Measurements from ENCODE around the gene SLC8A1.

SLC8A1 gene

DNA sequence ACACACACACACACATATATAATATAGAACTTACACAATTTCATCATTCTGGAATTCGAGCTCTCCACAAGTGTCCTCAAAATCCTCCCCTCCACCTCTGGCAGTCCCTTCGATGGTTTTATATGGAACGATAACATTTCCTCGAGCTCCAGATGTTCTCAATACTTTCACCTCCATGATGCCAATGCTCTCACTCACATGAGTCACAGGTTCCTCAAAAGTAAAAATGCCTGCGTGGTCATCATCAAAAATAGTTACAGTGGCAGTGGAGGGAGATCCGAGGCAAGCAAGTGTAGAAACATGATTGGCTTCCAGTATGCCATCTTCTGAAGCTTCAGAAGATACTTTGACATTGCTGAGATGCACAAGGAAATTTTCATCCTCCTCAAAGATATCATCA lies 23.5 kb downstream of the SLC8A1 start:
- H3K27me3 ChIP-seq (ENCODE audit: insufficient read depth, low read length, poor library complexity, severe bottlenecking) = no peaks in the 10 kb centered on the region
- H3K9me2 ChIP-seq (replicated peaks; ENCODE audit: low read depth, low read length) = no peaks in the 10 kb centered on the region
- no peaks in the 10 kb centered on the region for H3K79me2 ChIP-seq (ENCODE audit: insufficient read depth, low read length)
- no peaks in the 10 kb centered on the region for H3F3A ChIP-seq (ENCODE audit: low read depth)
- no peak overlapping the region for H3K9ac ChIP-seq (ENCODE audit: low read depth, low read length, poor library complexity, severe bottlenecking)
- no peaks in the 10 kb centered on the region for H3K4me1 ChIP-seq (ENCODE audit: insufficient read depth, low read length, poor library complexity, severe bottlenecking)
- no peaks in the 10 kb centered on the region for H3K9me3 ChIP-seq (ENCODE audit: insufficient read depth, low read depth, low read length)
- no peaks in the 10 kb centered on the region for H4K20me1 ChIP-seq (ENCODE audit: insufficient read depth, low read length, poor library complexity, severe bottlenecking)
- no peaks in the 10 kb centered on the region for H3K36me3 ChIP-seq (ENCODE audit: insufficient read depth, low read length)
- H2AFZ ChIP-seq (ENCODE audit: low read length) = no peak overlapping the region
- no peak overlapping the region for H3K4me2 ChIP-seq (ENCODE audit: low read depth, low read length, poor library complexity, severe bottlenecking)
- TF ChIP-seq EZH2phosphoT487 (IDR thresholded peaks at IDR 0.05; ENCODE audit: borderline replicate concordance) (no peak), CTCF (conservative IDR thresholded peaks at IDR 0.05; ENCODE audit: low read length) (no peak)
- H3K4me3 ChIP-seq (ENCODE audit: low read length, poor library complexity, severe bottlenecking) = no peak overlapping the region

DNA sequence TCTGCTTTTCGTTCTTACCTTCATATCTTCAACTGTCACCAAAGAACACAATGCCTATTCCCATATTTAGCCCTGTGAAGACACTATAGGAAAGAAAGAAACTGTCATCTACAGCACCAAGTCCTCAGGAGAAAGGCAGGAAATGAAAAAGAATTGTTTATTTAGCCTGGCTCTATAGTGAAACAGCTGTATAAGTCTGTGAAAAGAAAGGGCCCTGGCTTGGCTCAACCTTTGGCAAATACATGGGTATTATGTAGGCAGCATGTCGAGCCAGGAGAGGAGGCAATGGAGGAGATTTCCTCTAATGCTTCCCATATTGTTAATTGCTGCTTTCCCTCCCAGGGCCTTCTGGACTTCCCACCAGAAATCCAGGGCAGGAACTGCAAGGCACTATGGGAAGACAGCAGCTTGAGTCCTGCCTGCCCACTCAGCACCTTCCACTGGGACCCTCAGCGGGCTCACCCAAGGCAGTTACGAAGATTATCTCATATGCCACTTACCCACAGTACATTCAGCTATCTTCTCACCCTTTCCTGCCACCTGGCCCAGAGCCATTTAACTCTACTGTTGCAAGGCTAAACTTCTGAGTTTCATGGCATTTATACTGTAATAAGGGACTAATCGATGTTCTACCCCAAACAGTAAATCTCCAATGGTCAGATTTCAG lies 30.1 kb downstream of the SLC8A1 start:
- no peaks in the 10 kb centered on the region for H4K20me1 ChIP-seq (ENCODE audit: insufficient read depth, low read length, poor library complexity, severe bottlenecking)
- no peaks in the 10 kb centered on the region for H3K36me3 ChIP-seq (ENCODE audit: insufficient read depth, low read length)

DNA sequence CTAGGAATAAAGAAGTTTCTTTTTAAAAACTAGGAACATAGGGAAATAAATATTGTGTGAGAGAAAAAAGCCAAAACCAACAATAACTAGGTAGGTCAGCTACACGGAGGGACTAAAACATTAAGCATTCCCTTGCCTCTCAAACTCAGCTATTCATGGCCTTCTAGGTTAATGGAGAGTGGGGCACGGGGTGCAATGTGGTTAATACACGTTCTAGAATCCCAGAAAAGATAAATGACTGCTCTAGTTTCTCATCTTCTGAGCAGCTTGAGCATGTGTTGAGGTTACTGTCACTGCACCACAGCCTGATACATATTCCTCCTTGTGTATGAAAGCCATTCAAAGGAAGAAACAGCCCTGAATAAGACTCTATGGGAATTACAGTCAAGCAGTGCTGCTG lies 31.4 kb downstream of the SLC8A1 start:
- H3K79me2 ChIP-seq (ENCODE audit: insufficient read depth, low read length) = no peaks in the 10 kb centered on the region

More for the DNA sequence above, 30.1 kb downstream of the SLC8A1 start:
- Histone ChIP-seq H3K4me2 (ENCODE audit: low read depth, low read length, poor library complexity, severe bottlenecking) (no peak overlapping the region), H2AFZ (ENCODE audit: low read length) (no peak overlapping the region), H3F3A (ENCODE audit: low read depth) (no peaks in the 10 kb centered on the region), H3K9me2 (replicated peaks; ENCODE audit: low read depth, low read length) (no peaks in the 10 kb centered on the region), H3K79me2 (ENCODE audit: insufficient read depth, low read length) (no peaks in the 10 kb centered on the region), H3K9ac (ENCODE audit: low read depth, low read length, poor library complexity, severe bottlenecking) (no peak overlapping the region), H3K4me3 (ENCODE audit: low read length, poor library complexity, severe bottlenecking) (no peak overlapping the region), H3K4me1 (ENCODE audit: insufficient read depth, low read length, poor library complexity, severe bottlenecking) (no peaks in the 10 kb centered on the region), H3K9me3 (ENCODE audit: insufficient read depth, low read depth, low read length) (no peaks in the 10 kb centered on the region), H3K27me3 (ENCODE audit: insufficient read depth, low read length, poor library complexity, severe bottlenecking) (no peaks in the 10 kb centered on the region)
- no peak for TF ChIP-seq EZH2phosphoT487 (IDR thresholded peaks at IDR 0.05; ENCODE audit: borderline replicate concordance)
- no peak for TF ChIP-seq CTCF (conservative IDR thresholded peaks at IDR 0.05; ENCODE audit: low read length)

More for the DNA sequence above, 31.4 kb downstream of the SLC8A1 start:
- Histone ChIP-seq H3K4me3 (ENCODE audit: low read length, poor library complexity, severe bottlenecking) (no peak overlapping the region), H3K27me3 (ENCODE audit: insufficient read depth, low read length, poor library complexity, severe bottlenecking) (no peaks in the 10 kb centered on the region), H3K9me3 (ENCODE audit: insufficient read depth, low read depth, low read length) (no peaks in the 10 kb centered on the region), H3K36me3 (ENCODE audit: insufficient read depth, low read length) (no peaks in the 10 kb centered on the region), H3K4me2 (ENCODE audit: low read depth, low read length, poor library complexity, severe bottlenecking) (no peak overlapping the region), H3K4me1 (ENCODE audit: insufficient read depth, low read length, poor library complexity, severe bottlenecking) (no peaks in the 10 kb centered on the region), H3K9ac (ENCODE audit: low read depth, low read length, poor library complexity, severe bottlenecking) (no peak overlapping the region), H4K20me1 (ENCODE audit: insufficient read depth, low read length, poor library complexity, severe bottlenecking) (no peaks in the 10 kb centered on the region), H3K9me2 (replicated peaks; ENCODE audit: low read depth, low read length) (no peaks in the 10 kb centered on the region), H2AFZ (ENCODE audit: low read length) (no peak overlapping the region), H3F3A (ENCODE audit: low read depth) (no peaks in the 10 kb centered on the region)
- TF ChIP-seq EZH2phosphoT487 (IDR thresholded peaks at IDR 0.05; ENCODE audit: borderline replicate concordance) (no peak), CTCF (conservative IDR thresholded peaks at IDR 0.05; ENCODE audit: low read length) (no peak)
